ENCODE results near the gene MTHFR. TPM values are rescaled to one million over a fixed set of nuclear protein-coding genes. Genes with fewer than 3 reads are reported as not detected.

MTHFR gene
- 3.8 to 4.9 TPM (median 4.5 TPM) in 5 replicates for total RNA-seq (2022; extraction: Qiagen RNA extraction; ENCODE audit: low read depth)

DNA sequence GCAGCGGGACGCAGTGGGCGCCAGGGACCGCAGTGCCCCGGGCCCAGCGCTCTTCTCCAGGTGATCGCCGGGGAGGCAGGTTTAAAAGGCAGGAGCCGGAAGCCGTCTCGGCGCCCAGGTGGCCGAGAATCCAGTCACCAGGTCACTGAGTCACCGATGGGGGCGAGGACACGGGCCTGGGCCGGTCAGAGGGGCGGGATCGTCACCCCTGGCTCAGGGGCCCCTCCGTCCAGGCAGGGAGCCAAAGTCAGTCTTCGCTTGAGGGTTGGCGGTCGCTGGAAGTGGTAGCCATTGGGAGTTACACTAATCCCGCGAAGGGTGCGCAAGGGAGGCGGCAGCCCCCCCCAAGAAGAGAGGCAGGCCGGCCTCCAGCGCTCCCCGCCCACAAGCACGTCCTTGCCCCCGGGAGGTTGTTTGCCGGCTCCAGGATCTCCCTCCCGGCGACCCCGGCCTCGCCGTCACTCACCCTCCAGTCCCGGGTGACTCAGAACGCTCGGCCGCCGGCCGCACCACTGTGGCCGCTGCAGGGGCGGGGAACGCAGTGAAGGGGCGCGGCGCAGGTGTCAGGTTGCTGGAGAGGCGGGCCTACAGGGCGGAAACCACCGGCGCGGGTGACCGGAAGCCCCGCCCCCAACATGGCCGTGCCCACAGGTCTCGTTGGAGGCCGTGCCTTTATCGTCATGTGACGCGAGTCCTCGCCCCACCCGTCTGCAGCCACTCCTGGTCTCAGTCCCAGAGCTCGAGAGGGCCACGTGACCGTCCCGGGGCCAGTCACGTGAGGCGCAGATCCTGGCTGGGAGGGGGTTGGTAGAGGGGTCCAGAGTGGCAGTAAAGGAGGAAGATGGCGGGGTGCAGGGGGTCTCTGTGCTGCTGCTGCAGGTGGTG lies at the start of gene MTHFR, which contains the start of gene CLCN6:
Gene MTHFR (minus strand): TSS at position 543 of the 885 bp plus-strand sequence. CDS start 2,848 bp downstream, outside the sequence.
Gene CLCN6 (plus strand): TSS at position 770 of the 885 bp plus-strand sequence. CDS start 72 bp downstream, at position 842.

DNA sequence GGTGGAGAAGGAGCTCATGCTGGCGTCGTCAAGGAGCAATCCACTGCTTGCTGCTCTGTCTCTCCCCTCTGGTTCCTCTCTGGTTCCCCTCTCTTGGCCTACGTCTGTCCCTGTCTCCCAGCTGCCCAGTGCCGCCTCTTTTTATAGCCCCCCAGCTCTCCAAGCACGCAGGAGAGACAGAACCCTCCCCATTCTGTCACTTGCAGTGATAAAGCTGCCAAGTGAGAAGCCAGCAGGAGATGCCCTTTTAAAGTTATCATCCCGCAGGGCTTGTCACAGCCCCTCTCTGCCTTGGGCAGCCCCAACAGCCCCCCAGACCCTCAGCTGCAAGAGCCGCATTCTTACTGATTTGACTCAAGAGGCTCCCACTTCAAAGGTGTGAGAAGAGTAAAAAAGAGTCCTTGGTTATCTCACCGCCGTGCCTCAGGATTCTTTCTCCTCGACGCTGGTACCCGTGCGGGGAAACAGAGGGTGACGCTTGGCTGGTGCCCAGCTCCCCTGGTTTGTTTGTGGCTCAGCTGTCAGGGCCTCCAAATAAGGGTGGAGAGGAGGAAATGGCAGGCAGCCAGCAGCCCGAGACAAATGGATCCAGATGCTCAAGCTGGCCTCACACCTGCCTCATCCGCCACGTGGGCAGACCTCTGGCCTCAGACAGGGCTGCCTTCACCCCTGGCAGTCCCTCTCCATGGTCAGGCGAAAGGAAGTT lies 42.1 kb upstream of the MTHFR start, which contains the start of gene NPPA:
Gene NPPA (minus strand): TSS at position 117 of the 706 bp plus-strand sequence. CDS start 99 bp downstream, at position 18.

DNA sequence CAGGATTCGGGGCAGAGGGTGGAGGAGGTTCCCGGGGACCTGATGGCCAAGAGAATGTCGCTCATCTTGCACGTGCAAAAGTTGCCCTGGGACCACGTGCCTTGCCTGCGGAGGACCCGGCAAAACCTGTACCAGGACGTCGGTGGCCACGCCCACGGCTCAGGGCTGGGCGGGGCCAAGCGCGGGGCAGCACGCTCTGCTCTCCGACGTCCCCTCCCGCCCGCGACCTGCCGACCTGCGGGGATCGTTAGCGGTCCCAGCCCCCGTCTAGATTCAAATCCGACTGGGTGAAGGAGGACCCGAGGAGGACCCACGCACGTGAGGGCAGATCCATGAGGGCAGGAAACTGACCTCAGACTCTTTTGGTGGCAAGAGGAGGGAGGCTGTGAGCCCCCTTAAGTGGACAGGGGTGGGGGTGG lies 43.8 kb downstream of the MTHFR start, which contains the start of gene C1orf167:
Gene C1orf167 (plus strand): TSS at position 206 of the 419 bp plus-strand sequence. CDS start 2,208 bp downstream, outside the sequence.

DNA sequence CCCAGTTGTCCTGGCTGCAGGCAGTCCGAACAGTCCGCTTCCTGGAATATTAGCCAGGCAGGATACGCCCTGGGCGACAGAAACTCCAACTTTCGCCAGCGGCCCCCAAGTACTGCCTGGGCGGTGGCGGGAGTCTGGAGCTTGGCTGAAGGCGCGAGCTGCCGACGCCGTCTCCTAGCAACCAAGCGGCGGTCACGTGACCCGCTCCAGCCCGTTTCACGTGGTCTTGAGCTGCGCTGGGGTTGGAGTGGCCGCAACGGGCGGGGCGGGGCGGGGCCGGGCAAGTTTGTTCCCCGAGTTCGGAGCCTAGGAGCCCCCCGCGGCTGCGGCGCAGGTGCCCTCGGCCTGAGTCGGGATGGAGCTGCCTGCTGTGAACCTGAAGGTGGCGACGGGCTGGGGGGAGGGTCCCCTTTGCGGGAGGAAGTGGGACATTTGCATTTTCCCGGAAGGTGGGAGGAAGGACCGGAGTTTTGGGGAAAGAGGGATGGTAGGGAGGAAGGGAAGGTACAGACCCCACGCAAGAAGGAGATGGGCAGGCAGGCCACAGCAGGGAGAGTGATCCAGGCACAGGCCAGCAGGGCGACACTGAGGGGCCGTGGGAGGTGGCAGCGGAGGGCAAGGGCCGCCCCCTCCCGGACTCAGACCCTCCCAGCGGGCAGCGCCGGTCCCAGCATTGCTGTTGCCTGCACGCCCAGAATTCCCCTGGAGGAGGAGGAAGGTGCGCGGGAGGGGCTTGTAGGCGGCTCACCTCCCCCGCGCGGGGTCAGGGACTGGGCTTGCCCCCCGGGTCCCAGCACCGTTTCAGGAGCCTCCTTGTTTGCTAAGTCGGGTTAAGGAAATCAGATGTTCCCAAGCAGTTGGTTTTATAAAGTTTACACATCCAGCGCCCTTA lies 69.7 kb downstream of the MTHFR start, which contains the start of gene AGTRAP:
Gene AGTRAP (plus strand): TSS at position 283 of the 892 bp plus-strand sequence. CDS start 73 bp downstream, at position 356.

Other genes with a start within 250 kb of the MTHFR start
- gene FBXO2, start 151.5 kb downstream of the MTHFR start, total RNA-seq (2022; extraction: Qiagen RNA extraction; ENCODE audit: low read depth) = 7.2 to 10.0 TPM (median 8.9 TPM) in 5 replicates
- 13.8 to 20.2 TPM (median 17.1 TPM) in 5 replicates for gene FBXO44, start 151.1 kb downstream of the MTHFR start, total RNA-seq (2022; extraction: Qiagen RNA extraction; ENCODE audit: low read depth)
- 7.1 to 8.8 TPM (median 8.5 TPM) in 5 replicates for gene FBXO6, start 141.8 kb downstream of the MTHFR start, total RNA-seq (2022; extraction: Qiagen RNA extraction; ENCODE audit: low read depth)
- gene MAD2L2, start 124.8 kb downstream of the MTHFR start, total RNA-seq (2022; extraction: Qiagen RNA extraction; ENCODE audit: low read depth) = 40.6 to 57.1 TPM (median 51.6 TPM) in 5 replicates
- 0.07 to 0.21 TPM (median 0.12 TPM) in 5 replicates for gene DRAXIN, start 114.3 kb downstream of the MTHFR start, total RNA-seq (2022; extraction: Qiagen RNA extraction; ENCODE audit: low read depth)
- 71.4 to 101 TPM (median 99.9 TPM) in 5 replicates for gene AGTRAP, start 69.8 kb downstream of the MTHFR start, total RNA-seq (2022; extraction: Qiagen RNA extraction; ENCODE audit: low read depth)
- gene C1orf167, start 43.8 kb downstream of the MTHFR start, total RNA-seq (2022; extraction: Qiagen RNA extraction; ENCODE audit: low read depth) = 0.08 TPM in 1 of 5 replicates, not detected in the others
- 5.2 to 6.6 TPM (median 5.8 TPM) in 5 replicates for gene CLCN6, start 227 bp upstream of the MTHFR start, total RNA-seq (2022; extraction: Qiagen RNA extraction; ENCODE audit: low read depth)
- not detected in 5 replicates for gene NPPA, start 41.8 kb upstream of the MTHFR start, total RNA-seq (2022; extraction: Qiagen RNA extraction; ENCODE audit: low read depth)
- gene NPPB, start 53.0 kb upstream of the MTHFR start, total RNA-seq (2022; extraction: Qiagen RNA extraction; ENCODE audit: low read depth) = 0.16 TPM in 1 of 5 replicates, not detected in the others
- gene KIAA2013, start 120.5 kb upstream of the MTHFR start, total RNA-seq (2022; extraction: Qiagen RNA extraction; ENCODE audit: low read depth) = 29.2 to 45.8 TPM (median 44.5 TPM) in 5 replicates
- 74.2 to 89.3 TPM (median 80.6 TPM) in 5 replicates for gene PLOD1, start 128.8 kb upstream of the MTHFR start, total RNA-seq (2022; extraction: Qiagen RNA extraction; ENCODE audit: low read depth)
- 32.0 to 36.0 TPM (median 35.8 TPM) in 5 replicates for gene MFN2, start 174.5 kb upstream of the MTHFR start, total RNA-seq (2022; extraction: Qiagen RNA extraction; ENCODE audit: low read depth)
- gene MIIP, start 213.5 kb upstream of the MTHFR start, total RNA-seq (2022; extraction: Qiagen RNA extraction; ENCODE audit: low read depth) = 10.8 to 17.9 TPM (median 13.6 TPM) in 5 replicates